ENCODE data around the gene MYO6. TPM values are rescaled to one million over a fixed set of nuclear protein-coding genes. Genes with fewer than 3 reads are reported as not detected.

Gene MYO6
- 7.1 to 10.7 TPM (median 7.9 TPM) in 5 replicates for total RNA-seq (2022; extraction: Qiagen RNA extraction; ENCODE audit: low read depth)

DNA sequence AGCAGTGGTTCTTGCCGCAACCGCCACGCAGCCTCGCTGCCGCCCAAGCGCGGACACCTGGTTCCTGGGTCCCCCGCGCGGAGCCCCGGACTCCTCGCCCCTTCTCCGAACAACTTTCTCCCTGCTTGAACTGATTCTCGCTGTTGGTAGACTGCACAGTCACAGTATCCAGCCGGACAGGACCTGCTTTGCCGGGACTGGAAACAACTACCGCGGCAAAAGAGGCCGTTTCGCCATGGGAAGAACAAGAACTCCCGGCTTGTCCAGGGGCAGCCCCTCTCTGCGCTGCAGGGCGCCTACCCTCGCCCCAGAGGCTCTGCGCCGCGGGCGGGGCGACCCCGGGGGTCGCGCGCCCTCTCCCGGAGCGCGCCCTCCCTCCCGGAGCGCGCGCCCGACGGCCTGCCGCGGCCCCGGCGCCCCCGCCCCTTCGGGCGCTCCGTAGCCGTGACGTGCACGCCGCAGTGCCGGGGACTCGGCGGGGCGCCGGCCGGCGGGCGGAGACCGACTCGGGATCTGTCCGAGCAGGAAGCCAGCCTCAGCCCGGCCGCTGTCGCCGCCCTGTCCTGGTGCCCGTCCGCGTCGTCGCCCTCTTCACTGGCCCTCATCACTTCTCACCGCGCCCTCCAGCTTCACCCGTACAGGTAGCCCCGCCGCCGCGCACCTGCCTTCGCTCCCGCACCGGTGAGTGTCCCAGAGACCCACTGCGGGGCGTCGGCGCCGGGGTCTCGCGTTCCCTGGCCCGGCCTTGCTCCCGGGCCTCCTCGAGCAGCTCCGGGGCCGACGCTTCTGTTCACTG lies at the start of gene MYO6:
MYO6 (plus strand) TSS at position 497 of the 796 bp plus-strand sequence. CDS start 68,309 bp downstream, outside the sequence.

Other genes with a start within 250 kb of the MYO6 start
- 28.7 to 40.0 TPM (median 33.8 TPM) in 5 replicates for gene SENP6, start 147.4 kb upstream of the MYO6 start, total RNA-seq (2022; extraction: Qiagen RNA extraction; ENCODE audit: low read depth)

Data from A549 treated with DMSO at 1 μM for 4 hours (cell line).